Tibial nerve (tissue), 4 donors: ENCODE data around the gene KBTBD13. TPM values are rescaled to one million over a fixed set of nuclear protein-coding genes. Genes with fewer than 3 reads are reported as not detected.

ENCODE experiments used
- DNase-seq, 2 donors: peaks; one replicate each; pipeline ENCODE4 v3.0.0-alpha.2; 2019; ENCODE audit warnings: low spot score in 2 of 2
- H3K27ac ChIP-seq, 4 donors: fragments of 200-600 bp; sonication (generic) in 3 of 4; one replicate each; pipeline ENCODE4 v1.5.1; 2017 to 2019; ENCODE audit warnings: mild to moderate bottlenecking in 1 of 4
- H3K27me3 ChIP-seq, 2 donors: fragments of 200-600 bp; sonication (generic) in 1 of 2; one replicate each; pipeline versions ENCODE4 v1.5.1 to v1.6.0; 2017 to 2019
- H3K36me3 ChIP-seq, 3 donors: fragments of 200-600 bp; sonication (generic); one replicate each; pipeline ENCODE4 v1.5.1; 2018 to 2019
- H3K4me1 ChIP-seq, 4 donors: fragments of 200-600 bp; sonication (generic) in 3 of 4; one replicate each; pipeline ENCODE4 v1.5.1; 2017 to 2019
- H3K4me3 ChIP-seq, 4 donors: fragments of 200-600 bp; sonication (generic) in 3 of 4; one replicate each; pipeline ENCODE4 v1.5.1; 2017 to 2019; ENCODE audit warnings: mild to moderate bottlenecking in 1 of 4, moderate library complexity in 1 of 4
- H3K9me3 ChIP-seq, 4 donors: fragments of 200-600 bp; sonication (generic) in 3 of 4; one replicate each; pipeline ENCODE4 v1.5.1; 2017 to 2019
- CTCF ChIP-seq, 5 experiments: fragments of 200-600 bp in 3 of 5; fragments of 450-650 bp in 2 of 5; sonication (generic) in 3 of 5; IDR thresholded peaks; one replicate each; pipeline ENCODE4 v1.5.1; 2016 to 2019; ENCODE audit warnings: antibody characterized with exemption in 5 of 5, mild to moderate bottlenecking in 3 of 5, moderate library complexity in 2 of 5
- EP300 ChIP-seq, 2 donors: sonication (generic); formaldehyde crosslinking; IDR thresholded peaks; one replicate each; pipeline ENCODE4 v1.6.1; 2017; ENCODE audit warnings: antibody characterized with exemption in 2 of 2, mild to moderate bottlenecking in 1 of 2
- POLR2A ChIP-seq, 2 donors: fragments of 450-650 bp; IDR thresholded peaks; one replicate each; pipeline ENCODE4 v1.6.1; 2017; ENCODE audit warnings: antibody characterized with exemption in 2 of 2, mild to moderate bottlenecking in 2 of 2, moderate library complexity in 2 of 2
- WGBS, 2 donors: methylation state at CpG; one replicate each; pipeline ENCODE4 v1.1.5; 2018; 5-methylcytosine and 5-hydroxymethylcytosine counted together
- small RNA-seq: library from RNA; depleted of rRNA; stranded (forward); fragments of <200 nt; gene quantifications from one replicate; pipeline ENCODE3, GENCODE V24; 2016
- total RNA-seq, 4 donors: library from RNA; depleted of rRNA; stranded (reverse); fragments of >200 nt; gene quantifications; one replicate each; pipeline ENCODE4 v1.1.0, GENCODE V29; 2016

The KBTBD13 gene
- total RNA-seq, 4 donors from 2014 or later, result not detected

GRCh38 chr15:65115542-65115941, 39.0 kb downstream of the KBTBD13 start:
- peaks cover 5 to 94% (median 17%) of the 10 kb centered on the region in 3 donors for H3K36me3 ChIP-seq
- no peaks in the 10 kb centered on the region for H3K27me3 ChIP-seq
- DNase-seq, result no peak
- no peak overlapping the region for H3K27ac ChIP-seq
- 56 to 59% methylated on average over 5 of the region's 5 CpGs for WGBS, 2 donors
- TF ChIP-seq POLR2A (IDR thresholded peaks at IDR 0.05) (no peak), EP300 (IDR thresholded peaks at IDR 0.05) (no peak), CTCF (IDR thresholded peaks at IDR 0.05) (no peak)
- H3K4me3 ChIP-seq, result no peak overlapping the region
- no peaks in the 10 kb centered on the region for H3K9me3 ChIP-seq
- no peaks in the 10 kb centered on the region for H3K4me1 ChIP-seq

Small RNAs within 50 kb of the gene (small RNA-seq; reads per million reads assigned to genes)
- not detected for gene AC013553.1

Other genes starting within 250 kb of the KBTBD13 start
- gene PLEKHO2, start 234.8 kb upstream of the KBTBD13 start, total RNA-seq, result 10 to 100 TPM; 40.8 to 69.9 (median 60.2) TPM
- 10 to 100 TPM; 18.2 to 39.3 (median 26.3) TPM for gene ANKDD1A, start 164.8 kb upstream of the KBTBD13 start, total RNA-seq
- gene SPG21, start 86.8 kb upstream of the KBTBD13 start, total RNA-seq, result 10 to 100 TPM; 80.4 to 90.6 (median 86.3) TPM
- gene MTFMT, start 47.1 kb upstream of the KBTBD13 start, total RNA-seq, result 10 to 100 TPM; 36.8 to 45.7 (median 41.2) TPM
- 1 to 10 TPM in 1 of 4 donors, not detected in 3; 2.7 TPM for gene SLC51B, start 31.4 kb upstream of the KBTBD13 start, total RNA-seq
- gene RASL12, start 8.8 kb upstream of the KBTBD13 start, total RNA-seq, result 10 to 100 TPM; 41.4 to 83.5 (median 78.7) TPM
- 10 to 100 TPM in 3 of 4 donors, 1 to 10 TPM in 1; 8.4 to 16.7 (median 14.0) TPM for gene UBAP1L, start 38.5 kb downstream of the KBTBD13 start, total RNA-seq
- 10 to 100 TPM; 27.9 to 57.5 (median 37.8) TPM for gene PDCD7, start 57.1 kb downstream of the KBTBD13 start, total RNA-seq
- 10 to 100 TPM; 29.5 to 96.7 (median 69.7) TPM for gene CLPX, start 108.6 kb downstream of the KBTBD13 start, total RNA-seq
- gene CILP, start 134.7 kb downstream of the KBTBD13 start, total RNA-seq, result 100 to 1,000 TPM in 1 of 4 donors, 10 to 100 TPM in 2, 1 to 10 TPM in 1; 7.8 to 209 (median 55.5) TPM
- 10 to 100 TPM in 3 of 4 donors, 1 to 10 TPM in 1; 5.9 to 15.5 (median 12.1) TPM for gene PARP16, start 210.1 kb downstream of the KBTBD13 start, total RNA-seq
- not detected for gene RNU5A-1, start 219.3 kb downstream of the KBTBD13 start, total RNA-seq
- gene RNU5B-1, start 227.9 kb downstream of the KBTBD13 start, total RNA-seq, result not detected